Fibroblast of mammary gland (primary cell): Measurements from ENCODE around the gene PSMB11.
A peak's percentile ranks its signal among the peaks of the same experiment; 100 is the strongest.

Experiments used
- DNase-seq: peaks from one replicate; pipeline ENCODE4 v3.0.0-alpha.2; 2010; ENCODE audit warnings: low read depth
- H3K4me3 ChIP-seq: 2 replicates; pipeline ENCODE4 v1.5.1; 2011; ENCODE audit warnings: low read depth, mild to moderate bottlenecking, low read length, moderate library complexity; ENCODE audit not compliant: control insufficient read depth
- CTCF ChIP-seq: conservative IDR thresholded peaks from 2 replicates; pipeline ENCODE4 v1.5.1; 2011; ENCODE audit warnings: low read depth, low read length, inconsistent platforms; ENCODE audit not compliant: control insufficient read depth, insufficient read depth

The PSMB11 gene

GRCh38 chr14:23076785-23077408, 34.9 kb downstream of the PSMB11 start:
- peak; percentile 58 for DNase-seq
- H3K4me3 ChIP-seq = no peak overlapping the region
- TF ChIP-seq CTCF = peak; percentile 74

GRCh38 chr14:23077962-23078361, 36.0 kb downstream of the PSMB11 start:
- no peak for TF ChIP-seq CTCF
- peak; percentile 45 for DNase-seq
- H3K4me3 ChIP-seq = no peak overlapping the region

DNA sequence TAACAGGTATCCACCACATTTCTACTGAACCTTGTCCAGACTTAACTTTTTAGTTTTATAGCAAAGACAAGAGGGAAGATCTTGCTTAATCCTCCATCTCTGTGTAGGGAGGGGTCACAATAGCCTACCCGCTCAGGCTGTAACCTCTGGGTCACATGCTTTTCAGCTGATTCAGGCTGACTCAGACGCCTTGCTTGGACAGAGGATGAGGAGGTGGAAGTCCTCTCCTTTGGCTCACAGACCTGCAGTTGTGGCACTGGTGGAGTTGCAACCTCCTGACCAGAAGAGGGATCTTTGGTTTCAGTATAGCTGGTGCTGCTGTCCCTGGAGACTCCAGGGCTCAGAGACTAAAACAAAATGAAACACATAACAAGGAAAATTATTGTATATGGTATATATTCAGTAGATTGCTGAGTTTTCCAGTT, 36.7 kb downstream of the PSMB11 start:
- no peak overlapping the region for H3K4me3 ChIP-seq
- DNase-seq = peak; percentile 99
- no peak for TF ChIP-seq CTCF

DNA sequence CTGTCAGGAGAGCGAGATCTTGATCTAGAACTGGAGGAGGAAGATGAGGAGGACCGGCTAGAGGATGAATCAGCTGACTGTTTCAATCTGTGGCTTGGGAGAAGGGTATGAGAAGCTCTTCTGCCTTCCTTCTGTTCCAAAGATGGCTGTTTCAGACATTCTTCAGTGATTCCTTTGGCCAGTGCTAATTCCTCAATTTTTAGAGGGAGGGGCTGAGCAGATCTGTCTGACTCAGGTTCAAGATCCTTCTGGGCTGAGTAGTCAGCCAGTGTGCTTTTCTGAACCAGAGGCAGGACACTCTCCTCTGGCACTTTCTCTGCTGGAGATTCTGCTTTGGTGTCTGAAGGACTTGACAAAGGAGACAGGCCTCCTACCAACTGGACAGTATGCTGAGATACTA, 37.7 kb downstream of the PSMB11 start:
- DNase-seq = peak; percentile 68
- no peak overlapping the region for H3K4me3 ChIP-seq
- no peak for TF ChIP-seq CTCF

DNA sequence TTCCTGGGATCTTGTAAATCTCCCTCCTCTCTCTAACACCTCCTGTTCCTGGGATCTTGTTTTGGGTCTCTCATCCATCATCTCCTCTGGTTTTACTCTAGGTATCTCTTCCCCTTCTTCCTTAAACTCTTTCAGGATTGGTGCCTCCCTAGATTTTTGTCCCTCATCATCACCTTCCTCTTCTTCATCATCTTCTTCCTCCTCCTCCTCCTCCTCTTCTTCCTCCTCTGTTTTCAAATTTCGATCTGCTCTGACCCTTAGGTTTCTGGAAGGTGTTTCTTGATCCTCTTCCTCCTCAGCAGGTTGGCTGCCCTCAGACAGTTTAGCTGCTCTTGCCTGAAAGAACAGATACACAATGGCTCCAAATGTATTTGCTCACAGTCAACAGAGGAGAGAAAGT, 38.5 kb downstream of the PSMB11 start:
- TF ChIP-seq CTCF = no peak
- no peak for DNase-seq
- no peak overlapping the region for H3K4me3 ChIP-seq

GRCh38 chr14:23085458-23085857, 43.4 kb downstream of the PSMB11 start:
- peak; percentile 68 for DNase-seq
- no peak for TF ChIP-seq CTCF

DNA sequence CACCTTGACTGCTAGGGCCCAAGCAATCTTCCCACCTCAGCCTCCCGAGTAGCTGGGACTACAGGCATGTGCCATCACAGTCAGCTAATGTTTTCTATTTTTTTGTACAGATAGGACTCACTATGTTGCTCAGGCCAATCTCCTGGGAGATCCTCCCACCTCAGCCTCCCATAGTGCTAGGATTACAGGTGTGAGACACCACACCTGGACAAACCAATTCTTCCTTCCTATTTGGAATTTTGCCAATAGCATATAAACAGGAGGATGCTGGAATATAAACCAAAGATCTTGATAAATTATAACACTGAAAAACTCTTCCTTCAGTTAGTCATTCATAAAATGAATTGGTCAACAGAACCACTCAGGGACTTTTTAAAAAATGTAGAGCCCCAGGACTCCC, 44.6 kb downstream of the PSMB11 start:
- TF ChIP-seq CTCF = no peak
- DNase-seq = no peak
- H3K4me3 ChIP-seq = no peak overlapping the region

More at GRCh38 chr14:23085458-23085857, 43.4 kb downstream of the PSMB11 start:
- H3K4me3 ChIP-seq = no peak overlapping the region
